HG02870 (cell line): ENCODE data around the gene CALML3.

Source experiments
- ATAC-seq: cut with Tn5 transposase; IDR thresholded peaks from one replicate; pipeline ENCODE4 v1.9.1; 2021; ENCODE audit warnings: mild to moderate bottlenecking, moderate library complexity; ENCODE audit not compliant: unreplicated experiment

CALML3 gene

GRCh38 chr10:5506246-5506645, 18.5 kb upstream of the CALML3 start:
- ATAC-seq = no peak

DNA sequence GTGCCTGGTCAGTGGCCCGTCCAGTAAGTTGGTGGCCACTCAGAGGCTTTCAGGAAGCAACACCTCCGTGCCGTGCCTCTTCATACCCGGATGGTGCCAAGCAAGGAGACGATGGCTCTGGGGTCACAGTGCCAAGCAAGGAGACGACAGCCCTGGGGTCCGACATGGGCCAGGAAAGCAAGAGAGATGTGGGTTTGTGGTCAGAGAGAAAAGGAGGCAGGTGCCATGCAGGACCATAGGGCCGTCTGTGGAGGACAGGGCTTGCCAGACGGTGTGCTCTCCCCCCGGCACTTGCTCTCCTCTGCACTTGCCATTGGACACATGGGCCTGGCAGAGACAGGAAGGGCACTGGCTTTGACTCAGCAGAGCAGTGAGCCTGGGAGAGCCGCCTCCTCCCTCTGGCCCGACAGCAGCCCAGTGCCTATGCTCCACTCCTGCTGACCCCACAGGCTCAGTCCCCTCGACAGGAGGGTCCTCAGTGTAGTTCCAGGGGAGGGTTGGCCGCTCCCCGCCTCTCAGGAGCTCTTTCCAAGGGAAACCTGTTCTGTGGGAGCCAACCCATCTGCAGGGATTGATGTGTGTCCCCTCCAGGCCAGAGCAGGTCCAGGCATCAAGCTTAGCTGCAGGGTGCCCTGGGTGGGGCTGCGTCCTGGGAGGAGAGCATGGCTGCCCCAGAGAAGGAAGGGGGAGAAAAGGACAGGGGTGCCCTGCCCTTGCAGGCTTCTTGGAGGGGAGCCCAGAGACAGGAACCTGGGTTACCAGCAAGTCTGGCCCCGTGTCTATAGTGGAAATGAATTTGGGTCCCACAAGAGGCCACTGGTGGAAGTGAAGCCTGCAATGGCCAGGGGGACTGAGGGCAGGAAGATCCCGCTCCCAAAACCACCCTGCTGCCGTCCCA, 17.8 kb upstream of the CALML3 start:
- ATAC-seq = no peak

GRCh38 chr10:5507649-5508131, 17.1 kb upstream of the CALML3 start:
- ATAC-seq = no peak

GRCh38 chr10:5508161-5508604, 16.6 kb upstream of the CALML3 start:
- no peak for ATAC-seq

- no peak for ATAC-seq
Measured at GRCh38 chr10:5508786-5509185, 16.0 kb upstream of the CALML3 start.

DNA sequence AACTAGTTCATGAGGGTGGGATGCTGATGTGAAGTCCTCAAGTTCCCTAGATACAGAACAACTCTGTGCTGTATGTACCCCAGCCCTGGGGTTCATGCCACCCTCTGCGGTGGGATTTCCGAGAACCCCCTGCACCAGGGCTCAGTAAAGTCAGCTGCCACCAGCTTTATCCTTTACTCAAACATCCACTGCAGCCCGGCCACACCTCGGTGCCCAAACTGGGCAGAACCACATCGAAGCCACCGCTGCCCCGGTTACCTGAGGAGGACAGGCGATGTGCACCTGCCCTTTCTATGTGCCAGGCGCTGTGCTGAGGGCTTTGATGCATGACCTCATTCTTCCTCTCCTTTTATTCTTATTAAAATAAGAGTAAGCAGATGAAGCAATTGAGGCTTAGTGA, 15.5 kb upstream of the CALML3 start:
- ATAC-seq = no peak

GRCh38 chr10:5509691-5510090, 15.1 kb upstream of the CALML3 start:
- no peak for ATAC-seq

GRCh38 chr10:5510281-5511072, 14.3 kb upstream of the CALML3 start:
- no peak for ATAC-seq

DNA sequence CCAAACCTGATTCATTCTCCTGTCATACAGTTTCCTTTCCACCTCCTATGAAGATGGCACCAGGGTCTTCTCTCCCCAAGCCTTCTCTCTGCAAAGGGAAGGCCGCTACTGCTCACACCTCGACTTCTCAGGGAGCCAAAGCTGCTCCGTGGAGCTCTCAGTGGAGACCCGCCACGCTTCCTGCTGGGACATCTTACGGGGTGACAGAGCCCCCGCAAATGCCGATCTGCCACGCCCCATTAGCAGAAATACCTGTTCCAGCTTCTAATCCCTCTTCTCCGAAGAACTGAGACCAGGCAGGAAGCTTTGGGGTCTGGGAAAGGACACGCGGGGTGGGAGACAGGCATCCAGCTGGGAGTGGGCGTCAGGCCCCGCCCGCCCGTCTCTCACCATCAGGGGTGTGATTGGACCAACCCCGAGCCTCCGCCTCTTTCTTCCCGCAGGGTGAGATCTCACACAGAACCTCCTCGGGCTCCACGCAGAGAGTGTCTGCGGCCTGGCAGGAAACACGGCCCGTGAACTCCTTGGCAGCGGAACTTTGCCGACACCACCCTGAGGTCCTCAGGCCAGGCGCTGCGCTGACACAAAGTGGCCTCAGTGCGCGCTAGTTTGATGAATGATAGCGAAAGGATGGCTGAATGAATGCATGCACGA, 13.4 kb upstream of the CALML3 start:
- ATAC-seq = no peak

- no peak for ATAC-seq
Measured at GRCh38 chr10:5511885-5512280, 12.9 kb upstream of the CALML3 start.

DNA sequence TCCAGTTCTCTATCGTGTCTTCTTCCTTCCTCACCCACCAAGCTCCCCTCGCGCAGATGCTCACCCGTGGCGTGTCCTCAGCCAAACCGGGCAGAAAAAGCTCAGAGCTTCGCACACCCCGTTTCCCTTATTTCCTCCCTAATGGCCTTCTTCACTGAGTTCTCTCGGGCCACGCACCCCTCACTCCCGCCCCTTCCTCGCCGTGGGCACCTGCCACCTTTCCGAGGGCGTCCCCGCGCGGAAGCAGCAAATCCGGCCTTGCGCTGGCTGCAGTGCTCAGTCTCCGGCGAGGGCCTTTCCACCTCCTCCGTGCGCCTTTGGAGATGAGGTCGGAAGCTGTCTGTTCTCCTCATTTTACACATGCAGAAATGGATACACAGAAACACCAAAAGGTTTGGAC, 12.4 kb upstream of the CALML3 start:
- no peak for ATAC-seq

GRCh38 chr10:5512881-5513612, 11.7 kb upstream of the CALML3 start:
- no peak for ATAC-seq

DNA sequence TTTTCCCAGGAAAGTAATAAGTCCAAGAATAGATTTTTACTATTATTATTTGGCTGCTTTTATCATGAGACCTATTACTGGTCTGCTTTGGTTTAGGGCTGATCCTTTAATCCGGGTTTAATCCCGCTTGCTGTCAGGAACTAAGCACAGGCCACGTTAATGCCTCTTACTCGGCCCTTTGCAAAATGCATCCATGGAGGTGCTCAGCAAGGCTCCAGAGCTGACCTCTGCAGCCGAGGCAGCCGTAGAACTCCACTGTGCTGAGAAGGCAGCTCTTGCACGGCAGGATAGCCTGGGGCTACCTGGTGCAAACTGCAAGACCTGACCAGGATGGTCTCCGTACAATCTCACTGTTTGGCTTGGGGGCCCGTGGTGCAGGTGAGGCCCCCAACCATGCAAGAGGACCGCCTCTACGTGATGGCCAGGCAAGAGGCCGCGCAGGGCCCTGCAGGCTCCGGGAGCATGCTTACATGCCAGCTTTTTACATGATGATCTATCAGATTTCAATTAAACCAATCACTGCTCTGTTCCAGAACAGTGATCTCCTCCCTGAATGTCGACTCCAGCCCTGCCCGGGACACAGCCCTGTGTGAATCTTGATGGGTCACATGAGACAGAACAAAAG, 10.4 kb upstream of the CALML3 start:
- no peak for ATAC-seq

DNA sequence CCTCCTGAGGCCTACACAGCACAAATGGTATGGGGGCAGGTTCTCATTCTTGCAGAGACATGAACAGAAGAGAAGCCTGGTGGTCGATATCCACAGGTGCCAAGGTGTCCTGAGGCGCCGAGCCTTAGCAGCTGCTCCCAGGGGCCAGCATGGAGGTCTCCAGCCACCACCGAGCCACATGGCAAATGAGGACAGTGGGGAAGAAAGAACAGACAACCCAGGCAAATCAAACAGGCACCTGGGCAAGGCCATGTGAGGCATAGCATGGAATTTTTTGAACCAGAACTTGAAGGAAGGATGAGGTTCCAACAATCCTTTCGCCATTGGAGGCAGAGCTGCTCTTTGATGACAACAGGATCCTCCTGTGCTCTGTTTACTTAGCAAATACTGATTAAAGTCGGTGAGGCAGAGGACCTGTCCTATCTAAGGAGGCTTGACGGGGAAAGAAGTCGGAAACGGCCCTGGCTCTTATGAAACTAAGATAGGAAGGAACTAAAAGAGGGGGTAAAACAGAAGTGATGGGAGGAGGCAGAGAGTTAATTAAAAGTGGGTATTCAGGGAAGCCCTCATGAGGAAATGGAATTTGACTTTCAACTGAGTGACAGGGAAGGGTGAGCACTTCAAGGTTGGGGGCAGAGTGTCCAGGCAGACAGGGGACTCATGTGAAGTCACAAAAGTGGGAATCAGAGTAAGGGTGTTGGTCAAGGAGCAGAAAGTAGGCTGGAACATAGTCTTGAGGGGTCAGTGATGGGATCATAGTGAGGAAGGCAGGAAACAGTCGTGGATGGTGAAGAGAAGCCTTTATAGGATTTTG, 8.6 kb upstream of the CALML3 start:
- ATAC-seq = no peak

DNA sequence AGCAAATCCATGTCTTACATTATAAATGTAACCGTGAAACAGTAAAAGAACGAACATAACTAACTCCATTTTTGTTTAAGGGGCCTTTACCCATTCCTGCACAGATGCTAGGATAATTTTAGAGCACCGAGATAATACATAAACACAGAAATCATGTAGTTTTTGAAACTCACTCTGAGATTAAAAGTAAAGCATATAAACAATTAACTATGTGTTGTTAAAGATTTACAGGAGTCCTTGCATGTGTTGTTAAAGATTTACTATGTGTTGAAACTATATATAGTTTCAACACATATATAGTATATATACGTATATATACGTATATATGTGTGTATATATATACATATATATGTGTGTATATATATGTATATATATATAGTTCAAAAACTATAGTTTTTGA, 7.2 kb upstream of the CALML3 start:
- no peak for ATAC-seq

DNA sequence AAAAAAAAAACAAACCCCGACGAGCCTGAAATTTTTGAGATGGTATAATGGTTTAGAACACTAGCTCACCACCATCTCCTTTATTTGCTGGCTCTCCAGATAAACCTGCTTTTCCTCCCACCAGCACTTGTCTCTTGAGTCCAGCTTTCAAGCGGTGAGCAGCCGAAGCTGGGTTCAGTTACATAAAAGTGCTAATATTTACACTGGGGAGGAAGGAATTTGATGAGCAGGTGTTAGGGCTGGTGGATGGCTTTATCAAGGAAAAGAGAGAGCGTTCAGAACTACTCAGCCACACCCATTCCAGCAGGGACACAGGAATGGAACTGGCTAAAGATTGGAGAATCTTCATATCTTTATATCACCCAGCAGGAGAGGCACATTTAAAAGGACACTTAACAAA, 6.6 kb upstream of the CALML3 start:
- no peak for ATAC-seq

- no peak for ATAC-seq
Measured at GRCh38 chr10:5519054-5519453, 5.7 kb upstream of the CALML3 start.

GRCh38 chr10:5522913-5523560, 1.7 kb upstream of the CALML3 start:
- no peak for ATAC-seq
